Liver (tissue), 9 donors: Measurements from ENCODE around the gene SLC2A8. TPM values are rescaled to one million over a fixed set of nuclear protein-coding genes. Genes with fewer than 3 reads are reported as not detected.

ENCODE experiments used
- DNase-seq: peaks from one replicate; pipeline ENCODE4 v3.0.0-alpha.2; 2017; ENCODE audit warnings: low spot score
- H3K27ac ChIP-seq, 2 donors: one replicate each; pipeline ENCODE4 v1.7.0; 2013; ENCODE audit warnings: inconsistent platforms in 2 of 2, low read length in 2 of 2, control low read depth in 1 of 2, low read depth in 1 of 2, mild to moderate bottlenecking in 1 of 2
- H3K27me3 ChIP-seq, 4 donors: one replicate each; pipeline versions ENCODE4 v1.6.1 to v1.7.0; 2013; ENCODE audit warnings: low read length in 3 of 4, inconsistent platforms in 1 of 4, mild to moderate bottlenecking in 1 of 4, moderate library complexity in 1 of 4; ENCODE audit not compliant: control insufficient read depth in 4 of 4, insufficient read depth in 4 of 4
- H3K36me3 ChIP-seq, 4 donors: one replicate each; pipeline versions ENCODE4 v1.6.1 to v1.7.0; 2013; ENCODE audit warnings: low read length in 3 of 4, mild to moderate bottlenecking in 3 of 4, low read depth in 1 of 4, moderate library complexity in 1 of 4; ENCODE audit not compliant: control insufficient read depth in 4 of 4, insufficient read depth in 3 of 4
- H3K4me1 ChIP-seq, 4 donors: one replicate each; pipeline versions ENCODE4 v1.6.1 to v1.7.0; 2013; ENCODE audit warnings: low read length in 3 of 4, mild to moderate bottlenecking in 3 of 4, moderate library complexity in 1 of 4; ENCODE audit not compliant: control insufficient read depth in 4 of 4, insufficient read depth in 4 of 4
- H3K4me3 ChIP-seq, 3 donors: one replicate each; pipeline versions ENCODE4 v1.6.1 to v1.7.0; 2013; ENCODE audit warnings: low read length in 3 of 3, control low read depth in 1 of 3, low read depth in 1 of 3, mild to moderate bottlenecking in 1 of 3
- H3K9ac ChIP-seq, 2 donors: one replicate each; pipeline ENCODE4 v1.7.0; 2013; ENCODE audit warnings: low read length in 2 of 2, mild to moderate bottlenecking in 2 of 2, moderate library complexity in 2 of 2, control low read depth in 1 of 2, low read depth in 1 of 2
- H3K9me3 ChIP-seq, 4 donors: one replicate each; pipeline versions ENCODE4 v1.6.1 to v1.7.0; 2013; ENCODE audit warnings: low read length in 3 of 4; ENCODE audit not compliant: control insufficient read depth in 4 of 4
- CTCF ChIP-seq: fragments of 150-350 bp; IDR thresholded peaks from 2 replicates; pipeline ENCODE4 v1.5.1; 2017; ENCODE audit warnings: improper control_type of control experiment, low read depth, low read length; ENCODE audit not compliant: missing input control
- EGR1 ChIP-seq, 2 donors: IDR thresholded peaks; 2 replicates each; pipeline ENCODE4 v1.6.1; 2016 to 2018; ENCODE audit warnings: antibody characterized with exemption in 2 of 2, low read depth in 2 of 2
- HNF4A ChIP-seq, 2 donors: conservative IDR thresholded peaks; 2 replicates each; pipeline ENCODE4 v1.6.1; 2016; ENCODE audit warnings: antibody characterized with exemption in 2 of 2, mild to moderate bottlenecking in 2 of 2
- HNF4G ChIP-seq: IDR thresholded peaks from 2 replicates; pipeline ENCODE4 v1.6.1; 2016; ENCODE audit warnings: antibody characterized with exemption
- JUND ChIP-seq, 2 donors: IDR thresholded peaks; 2 replicates each; pipeline ENCODE4 v1.6.1; 2016; ENCODE audit warnings: antibody characterized with exemption in 2 of 2
- NR2F2 ChIP-seq: IDR thresholded peaks from 2 replicates; pipeline ENCODE4 v1.6.1; 2016; ENCODE audit warnings: antibody characterized with exemption
- RAD21 ChIP-seq, 2 donors: IDR thresholded peaks; 2 replicates each; pipeline ENCODE4 v1.6.1; 2016; ENCODE audit warnings: antibody characterized with exemption in 2 of 2, mild to moderate bottlenecking in 2 of 2
- RXRA ChIP-seq, 2 donors: IDR thresholded peaks; 2 replicates each; pipeline ENCODE4 v1.6.1; 2017 to 2018; ENCODE audit warnings: antibody characterized with exemption in 2 of 2, mild to moderate bottlenecking in 1 of 2
- TAF1 ChIP-seq: conservative IDR thresholded peaks from 2 replicates; pipeline ENCODE4 v1.6.1; 2016; ENCODE audit warnings: antibody characterized with exemption, mild to moderate bottlenecking
- ZBTB33 ChIP-seq: IDR thresholded peaks from 2 replicates; pipeline ENCODE4 v1.6.1; 2016; ENCODE audit warnings: antibody characterized with exemption
- WGBS: extraction: QIAGEN DNeasy Blood & Tissue Kit; methylation state at CpG from one replicate; pipeline ENCODE4 v1.1.7; 2013; 5-methylcytosine and 5-hydroxymethylcytosine counted together
- polyA plus RNA-seq, 2 donors: library from polyadenylated mRNA; stranded (reverse) in 1 of 2; unstranded in 1 of 2; fragments of 200-250 nt in 1 of 2; fragments of >200 nt in 1 of 2; fragmentation: Nextera tagmentation in 1 of 2; extraction: Ambion mirVana in 1 of 2; gene quantifications; one replicate each; pipeline versions ENCODE4 v1.2.1 to v1.2.3, GENCODE V29; 2013 to 2015
- total RNA-seq, 2 donors: library from RNA; depleted of rRNA; stranded (reverse); fragments of >200 nt; gene quantifications; one replicate each; pipeline ENCODE4 v1.2.3, GENCODE V29; 2014
- TF ChIP-seq, protein P1 (sequence below): IDR thresholded peaks from 2 replicates; pipeline ENCODE4 v1.6.1; 2016; ENCODE audit warnings: antibody characterized with exemption, mild to moderate bottlenecking
- donor health status: healthy.
- donor health status: healthy.
- donor health status: healthy.
- donor health status: healthy.
- donor health status: healthy.

The SLC2A8 gene
- total and polyA plus RNA-seq, 4 donors: 10.9 to 24.5 (median 19.9) TPM

DNA sequence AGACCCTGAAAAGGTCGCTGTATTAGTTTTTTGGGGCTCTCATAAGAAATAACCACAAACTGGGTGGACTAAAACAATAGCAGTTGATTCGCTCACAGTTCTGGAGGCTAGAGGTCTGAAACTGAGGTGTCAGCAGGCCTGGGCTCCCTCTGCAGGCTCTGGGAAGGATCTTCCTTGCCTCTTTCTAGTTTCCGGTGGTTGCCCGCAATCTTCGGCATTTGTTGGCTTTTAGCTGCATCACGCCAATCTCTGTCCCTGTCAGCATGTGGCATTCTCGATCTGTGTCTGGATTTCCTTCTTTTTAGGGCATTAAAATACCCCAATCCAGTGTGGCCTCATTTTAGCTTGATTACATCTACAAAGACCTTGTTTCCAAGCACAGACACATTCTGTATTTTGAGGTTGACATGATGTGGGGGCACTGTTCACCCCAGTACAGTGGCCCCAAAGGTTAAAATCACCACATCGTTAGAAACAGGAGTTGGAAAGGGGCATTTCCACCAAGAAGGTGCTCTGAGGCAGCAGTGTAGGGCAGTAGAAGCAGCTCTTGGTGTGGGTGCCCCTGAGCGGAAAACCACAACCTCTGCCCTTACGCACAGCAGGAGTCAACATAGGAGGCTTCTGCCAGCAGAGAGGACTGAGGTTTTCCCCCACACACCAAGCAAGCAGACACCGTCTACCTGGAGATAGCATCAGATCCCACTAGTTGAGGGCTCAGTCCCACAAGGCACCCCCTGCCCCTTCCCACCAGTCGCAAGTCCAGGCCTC is 40.7 kb downstream of the SLC2A8 start:
- 92% methylated on average over 12 of the region's 12 CpGs for WGBS
- DNase-seq: no peak

DNA sequence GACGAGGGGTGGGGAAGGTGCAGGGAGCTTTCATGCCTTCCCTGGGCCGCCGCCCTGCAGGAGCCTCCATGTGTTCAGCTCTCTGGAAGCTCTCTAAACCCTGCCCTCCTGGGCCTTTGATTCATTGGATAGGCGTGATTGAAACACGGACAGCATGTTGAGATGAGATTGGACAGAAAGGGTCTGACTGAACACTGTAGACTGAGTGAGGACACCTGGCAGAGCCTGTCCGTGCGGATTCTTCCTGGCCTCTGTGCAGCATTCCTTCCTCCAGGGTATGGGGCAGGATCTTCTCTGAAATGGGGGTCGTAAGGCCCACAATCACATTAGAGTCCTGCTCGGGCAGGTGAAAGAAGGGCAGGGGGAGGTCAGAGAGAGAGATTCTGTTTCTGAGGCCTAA is 41.4 kb downstream of the SLC2A8 start:
- no peak overlapping the region for H3K27ac ChIP-seq
- no peak overlapping the region for H3K9ac ChIP-seq
- 96% methylated on average over 9 of the region's 9 CpGs for WGBS
- H3K4me3 ChIP-seq: no peak overlapping the region
- no peaks in the 10 kb centered on the region for H3K27me3 ChIP-seq
- DNase-seq: no peak
- no peaks in the 10 kb centered on the region for H3K9me3 ChIP-seq
- H3K4me1 ChIP-seq: no peaks in the 10 kb centered on the region
- no peak for TF ChIP-seq TAF1
- TF ChIP-seq ZBTB33: no peak
- no peak for TF ChIP-seq RAD21 (IDR thresholded peaks at IDR 0.05)
- no peak for TF ChIP-seq NR2F2
- no peak for TF ChIP-seq HNF4G
- TF ChIP-seq, protein P1, sequence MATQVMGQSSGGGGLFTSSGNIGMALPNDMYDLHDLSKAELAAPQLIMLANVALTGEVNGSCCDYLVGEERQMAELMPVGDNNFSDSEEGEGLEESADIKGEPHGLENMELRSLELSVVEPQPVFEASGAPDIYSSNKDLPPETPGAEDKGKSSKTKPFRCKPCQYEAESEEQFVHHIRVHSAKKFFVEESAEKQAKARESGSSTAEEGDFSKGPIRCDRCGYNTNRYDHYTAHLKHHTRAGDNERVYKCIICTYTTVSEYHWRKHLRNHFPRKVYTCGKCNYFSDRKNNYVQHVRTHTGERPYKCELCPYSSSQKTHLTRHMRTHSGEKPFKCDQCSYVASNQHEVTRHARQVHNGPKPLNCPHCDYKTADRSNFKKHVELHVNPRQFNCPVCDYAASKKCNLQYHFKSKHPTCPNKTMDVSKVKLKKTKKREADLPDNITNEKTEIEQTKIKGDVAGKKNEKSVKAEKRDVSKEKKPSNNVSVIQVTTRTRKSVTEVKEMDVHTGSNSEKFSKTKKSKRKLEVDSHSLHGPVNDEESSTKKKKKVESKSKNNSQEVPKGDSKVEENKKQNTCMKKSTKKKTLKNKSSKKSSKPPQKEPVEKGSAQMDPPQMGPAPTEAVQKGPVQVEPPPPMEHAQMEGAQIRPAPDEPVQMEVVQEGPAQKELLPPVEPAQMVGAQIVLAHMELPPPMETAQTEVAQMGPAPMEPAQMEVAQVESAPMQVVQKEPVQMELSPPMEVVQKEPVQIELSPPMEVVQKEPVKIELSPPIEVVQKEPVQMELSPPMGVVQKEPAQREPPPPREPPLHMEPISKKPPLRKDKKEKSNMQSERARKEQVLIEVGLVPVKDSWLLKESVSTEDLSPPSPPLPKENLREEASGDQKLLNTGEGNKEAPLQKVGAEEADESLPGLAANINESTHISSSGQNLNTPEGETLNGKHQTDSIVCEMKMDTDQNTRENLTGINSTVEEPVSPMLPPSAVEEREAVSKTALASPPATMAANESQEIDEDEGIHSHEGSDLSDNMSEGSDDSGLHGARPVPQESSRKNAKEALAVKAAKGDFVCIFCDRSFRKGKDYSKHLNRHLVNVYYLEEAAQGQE: no peak
- TF ChIP-seq HNF4A (conservative IDR thresholded peaks at IDR 0.05): no peak
- TF ChIP-seq EGR1 (IDR thresholded peaks at IDR 0.05; ENCODE audit: low read depth in 2 of 2): no peak
- no peak for TF ChIP-seq CTCF
- no peak for TF ChIP-seq RXRA (IDR thresholded peaks at IDR 0.05)
- TF ChIP-seq JUND (IDR thresholded peaks at IDR 0.05): no peak
- peaks cover 14 to 65% (median 55%) of the 10 kb centered on the region in 4 donors for H3K36me3 ChIP-seq

More for the DNA sequence above, 40.7 kb downstream of the SLC2A8 start:
- peaks cover 14 to 63% (median 54%) of the 10 kb centered on the region in 4 donors for H3K36me3 ChIP-seq
- H3K4me1 ChIP-seq: no peaks in the 10 kb centered on the region
- no peaks in the 10 kb centered on the region for H3K27me3 ChIP-seq
- no peak overlapping the region for H3K27ac ChIP-seq
- H3K9ac ChIP-seq: no peak overlapping the region
- TF ChIP-seq RAD21 (IDR thresholded peaks at IDR 0.05): peak in 1 of 2 donors; percentile 25
- TF ChIP-seq, protein P1: no peak
- H3K9me3 ChIP-seq: no peaks in the 10 kb centered on the region
- no peak overlapping the region for H3K4me3 ChIP-seq
